SK-N-MC (cell line): ENCODE results near the gene CDC42BPG.

Source experiments
- EZH2 ChIP-seq: fragments of 200-600 bp; sonication (generic); IDR thresholded peaks from one replicate; pipeline ENCODE4 v1.6.1; 2017; ENCODE audit warnings: antibody characterized with exemption
- POLR2AphosphoS5 ChIP-seq: IDR thresholded peaks from 2 replicates; pipeline ENCODE4 v1.6.1; 2012; ENCODE audit warnings: mild to moderate bottlenecking, low read depth, low read length, borderline replicate concordance

DNA sequence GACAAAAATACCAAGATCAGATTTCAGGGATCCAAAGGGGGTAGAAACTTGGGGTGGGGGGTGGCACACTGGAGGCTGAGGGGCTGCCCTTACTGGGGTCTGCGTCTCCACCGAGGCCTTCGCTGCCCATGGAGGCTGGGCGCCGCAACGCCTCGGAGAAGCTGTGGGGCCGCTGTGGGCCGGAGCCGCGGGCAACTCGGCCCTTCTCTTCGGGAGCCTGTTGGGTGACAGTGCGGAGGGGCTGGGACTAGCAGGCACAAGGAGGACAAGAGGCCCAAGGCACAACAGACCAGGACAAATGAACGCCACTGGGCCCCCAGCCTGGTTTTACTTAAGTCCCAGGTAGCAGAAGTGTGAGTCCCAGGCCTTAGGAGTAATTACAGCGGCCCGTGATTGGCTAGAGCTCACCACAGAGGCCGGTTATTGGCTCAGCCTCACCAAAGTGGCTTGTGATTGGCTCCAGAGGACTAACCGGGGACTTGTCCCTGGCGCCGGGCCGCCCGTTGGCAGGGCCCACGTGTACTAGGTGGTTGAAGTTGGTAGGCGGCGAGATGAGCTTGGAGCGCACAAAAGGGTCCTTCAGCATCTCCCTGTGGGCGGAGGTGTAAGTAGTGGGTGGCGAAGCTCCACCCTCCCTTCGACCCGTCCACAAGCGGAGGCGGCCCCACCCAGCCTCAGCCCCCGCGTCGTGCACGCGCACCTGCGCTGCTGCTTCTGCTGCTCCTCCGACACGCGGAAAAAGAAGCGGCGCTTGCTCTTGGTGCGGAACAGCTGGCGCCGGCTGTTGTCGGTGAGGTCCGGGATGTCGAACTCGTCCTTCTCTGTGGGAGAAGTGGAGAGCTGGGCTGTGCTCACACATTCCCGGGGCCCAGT is 17.6 kb downstream of the CDC42BPG start:
- TF ChIP-seq EZH2, result no peak
- TF ChIP-seq POLR2AphosphoS5, result no peak
